ENCODE results near the gene PDRG1. TPM values are rescaled to one million over a fixed set of nuclear protein-coding genes. Genes with fewer than 3 reads are reported as not detected.
"Not testable (repeated sequence)": the region's sequence is repeated elsewhere in the genome, so short reads cannot be mapped to it uniquely, and the experiment has no call there.

Gene PDRG1
- total RNA-seq, 2 donors from 2014 or later: 5.4 to 7.9 TPM

DNA sequence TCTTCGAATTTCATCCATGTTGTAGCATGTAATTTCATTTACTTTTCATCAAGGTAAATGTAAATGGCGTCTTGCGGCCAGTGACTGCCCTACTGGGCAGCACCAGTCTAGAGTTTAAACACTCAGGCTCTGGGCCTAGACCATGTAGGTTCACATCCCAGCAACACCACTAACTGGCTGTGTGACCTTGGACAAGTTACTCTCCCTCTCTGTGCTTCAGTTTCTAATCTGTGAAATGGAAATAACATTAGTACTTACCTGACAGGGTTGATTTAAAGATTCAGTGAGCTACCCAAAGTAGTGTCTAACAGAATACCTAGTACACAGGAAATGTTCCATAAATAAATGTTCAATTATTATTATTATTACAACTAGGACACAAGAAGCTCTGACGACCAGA is 29.3 kb downstream of the PDRG1 start:
- DNase-seq (no peak), ATAC-seq (no peak)
- Histone ChIP-seq H3K4me1 (no peaks in the 10 kb centered on the region), H3K27me3 (no peaks in the 10 kb centered on the region), H3K9me3 (no peaks in the 10 kb centered on the region), H3K27ac (no peak overlapping the region), H3K36me3 (replicated peaks in 1 of 2; ENCODE audit: insufficient read depth in 1 of 2, low read depth in 2 of 2) (no peaks in the 10 kb centered on the region), H3K4me3 (no peak overlapping the region)
- no peak for TF ChIP-seq POLR2A (IDR thresholded peaks at IDR 0.05)
- TF ChIP-seq, protein P1, sequence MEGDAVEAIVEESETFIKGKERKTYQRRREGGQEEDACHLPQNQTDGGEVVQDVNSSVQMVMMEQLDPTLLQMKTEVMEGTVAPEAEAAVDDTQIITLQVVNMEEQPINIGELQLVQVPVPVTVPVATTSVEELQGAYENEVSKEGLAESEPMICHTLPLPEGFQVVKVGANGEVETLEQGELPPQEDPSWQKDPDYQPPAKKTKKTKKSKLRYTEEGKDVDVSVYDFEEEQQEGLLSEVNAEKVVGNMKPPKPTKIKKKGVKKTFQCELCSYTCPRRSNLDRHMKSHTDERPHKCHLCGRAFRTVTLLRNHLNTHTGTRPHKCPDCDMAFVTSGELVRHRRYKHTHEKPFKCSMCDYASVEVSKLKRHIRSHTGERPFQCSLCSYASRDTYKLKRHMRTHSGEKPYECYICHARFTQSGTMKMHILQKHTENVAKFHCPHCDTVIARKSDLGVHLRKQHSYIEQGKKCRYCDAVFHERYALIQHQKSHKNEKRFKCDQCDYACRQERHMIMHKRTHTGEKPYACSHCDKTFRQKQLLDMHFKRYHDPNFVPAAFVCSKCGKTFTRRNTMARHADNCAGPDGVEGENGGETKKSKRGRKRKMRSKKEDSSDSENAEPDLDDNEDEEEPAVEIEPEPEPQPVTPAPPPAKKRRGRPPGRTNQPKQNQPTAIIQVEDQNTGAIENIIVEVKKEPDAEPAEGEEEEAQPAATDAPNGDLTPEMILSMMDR (IDR thresholded peaks at IDR 0.05): no peak
- WGBS, 2 donors: 66 to 74% methylated on average over 4 of the region's 4 CpGs
- intact Hi-C loops (cut with DNase I): no loop called here

DNA sequence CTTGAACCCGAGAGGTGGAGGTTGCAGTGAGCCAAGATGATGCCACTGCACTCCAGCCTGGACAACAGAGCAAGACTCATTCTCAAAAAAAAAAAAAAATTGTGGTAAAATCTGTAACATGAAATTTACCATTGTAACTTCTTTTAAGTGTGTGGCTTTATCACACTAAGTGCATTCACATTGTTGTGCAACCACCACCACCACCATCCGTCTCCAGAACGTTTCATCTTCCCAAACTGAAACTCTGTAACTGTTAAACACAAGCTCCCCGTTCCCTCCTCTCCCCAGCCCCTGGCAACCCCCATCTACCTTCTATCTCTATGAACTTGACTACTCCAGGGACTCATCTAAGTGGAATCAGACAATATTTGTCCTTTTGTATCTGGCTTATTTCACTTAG is 29.7 kb downstream of the PDRG1 start:
- intact Hi-C loops (cut with DNase I): no loop called here
- Histone ChIP-seq H3K27me3 (no peaks in the 10 kb centered on the region), H3K4me1 (no peaks in the 10 kb centered on the region), H3K27ac (no peak overlapping the region), H3K4me3 (no peak overlapping the region), H3K36me3 (replicated peaks in 1 of 2; ENCODE audit: insufficient read depth in 1 of 2, low read depth in 2 of 2) (no peaks in the 10 kb centered on the region), H3K9me3 (no peaks in the 10 kb centered on the region)
- ATAC-seq (no peak), DNase-seq (no peak)
- TF ChIP-seq POLR2A (IDR thresholded peaks at IDR 0.05): no peak
- TF ChIP-seq, protein P1 (IDR thresholded peaks at IDR 0.05): no peak
- WGBS, 2 donors: 51 to 59% methylated on average over 4 of the region's 4 CpGs

DNA sequence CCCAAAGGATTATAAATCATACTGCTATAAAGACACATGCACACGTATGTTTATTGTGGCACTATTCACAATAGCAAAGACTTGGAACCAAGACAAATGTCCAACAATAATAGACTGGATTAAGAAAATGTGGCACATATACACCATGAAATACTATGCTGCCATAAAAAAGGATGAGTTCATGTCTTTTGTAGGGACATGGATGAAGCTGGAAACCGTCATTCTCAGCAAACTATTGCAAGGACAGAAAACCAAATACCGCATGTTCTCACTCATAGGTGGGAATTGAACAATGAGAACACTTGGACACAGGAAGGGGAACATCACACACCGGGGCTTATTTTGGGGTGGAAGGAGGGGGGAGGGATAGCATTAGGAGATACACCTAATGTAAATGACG is 30.4 kb downstream of the PDRG1 start:
- H3K27me3 ChIP-seq; DNase-seq; H3K4me1 ChIP-seq; ATAC-seq; intact Hi-C loops (cut with DNase I); H3K4me3 ChIP-seq; H3K27ac ChIP-seq; H3K36me3 ChIP-seq (replicated peaks in 1 of 2; ENCODE audit: insufficient read depth in 1 of 2, low read depth in 2 of 2); H3K9me3 ChIP-seq: not testable (repeated sequence)
- 84 to 86% methylated on average over 5 of the region's 5 CpGs for WGBS, 2 donors

DNA sequence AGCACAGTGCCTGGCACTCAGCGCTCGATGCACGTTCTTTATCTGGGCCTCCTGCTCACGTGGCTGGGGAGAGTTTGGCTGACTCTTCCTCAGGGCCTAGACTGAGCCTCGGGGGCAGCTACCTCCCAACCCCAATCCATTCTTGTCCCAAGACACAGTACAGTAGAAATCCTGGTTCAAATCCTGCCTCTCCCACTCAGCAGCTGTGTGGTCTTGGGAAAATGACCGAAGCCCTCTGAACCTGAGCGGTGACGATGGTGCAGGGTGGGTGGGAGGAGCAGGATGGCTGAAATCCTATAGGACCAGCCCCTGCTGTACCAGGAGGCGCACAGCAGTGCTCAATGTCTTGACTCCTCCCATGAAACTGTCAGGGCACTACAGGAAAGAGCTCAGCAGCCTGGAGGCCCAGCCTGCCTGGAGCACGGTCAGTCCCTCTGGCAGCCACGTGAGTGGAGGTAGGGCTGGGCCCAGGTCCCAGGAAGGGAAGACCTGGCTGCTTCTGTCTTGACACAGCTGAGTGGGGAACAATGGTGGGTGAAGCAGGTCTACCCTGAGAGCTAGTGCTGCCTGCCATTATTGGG is 31.5 kb downstream of the PDRG1 start:
- H3K9me3 ChIP-seq: no peaks in the 10 kb centered on the region
- no peaks in the 10 kb centered on the region for H3K4me1 ChIP-seq
- H3K27me3 ChIP-seq: no peaks in the 10 kb centered on the region
- WGBS, 2 donors: 55 to 71% methylated on average over 7 to 9 of the region's 11 CpGs
- no peak overlapping the region for H3K27ac ChIP-seq
- no peak for ATAC-seq
- intact Hi-C loops (cut with DNase I): no loop called here
- no peaks in the 10 kb centered on the region for H3K36me3 ChIP-seq (replicated peaks in 1 of 2; ENCODE audit: insufficient read depth in 1 of 2, low read depth in 2 of 2)
- no peak for TF ChIP-seq POLR2A (IDR thresholded peaks at IDR 0.05)
- TF ChIP-seq, protein P1 (IDR thresholded peaks at IDR 0.05): no peak
- H3K4me3 ChIP-seq: no peak overlapping the region
- DNase-seq: no peak

DNA sequence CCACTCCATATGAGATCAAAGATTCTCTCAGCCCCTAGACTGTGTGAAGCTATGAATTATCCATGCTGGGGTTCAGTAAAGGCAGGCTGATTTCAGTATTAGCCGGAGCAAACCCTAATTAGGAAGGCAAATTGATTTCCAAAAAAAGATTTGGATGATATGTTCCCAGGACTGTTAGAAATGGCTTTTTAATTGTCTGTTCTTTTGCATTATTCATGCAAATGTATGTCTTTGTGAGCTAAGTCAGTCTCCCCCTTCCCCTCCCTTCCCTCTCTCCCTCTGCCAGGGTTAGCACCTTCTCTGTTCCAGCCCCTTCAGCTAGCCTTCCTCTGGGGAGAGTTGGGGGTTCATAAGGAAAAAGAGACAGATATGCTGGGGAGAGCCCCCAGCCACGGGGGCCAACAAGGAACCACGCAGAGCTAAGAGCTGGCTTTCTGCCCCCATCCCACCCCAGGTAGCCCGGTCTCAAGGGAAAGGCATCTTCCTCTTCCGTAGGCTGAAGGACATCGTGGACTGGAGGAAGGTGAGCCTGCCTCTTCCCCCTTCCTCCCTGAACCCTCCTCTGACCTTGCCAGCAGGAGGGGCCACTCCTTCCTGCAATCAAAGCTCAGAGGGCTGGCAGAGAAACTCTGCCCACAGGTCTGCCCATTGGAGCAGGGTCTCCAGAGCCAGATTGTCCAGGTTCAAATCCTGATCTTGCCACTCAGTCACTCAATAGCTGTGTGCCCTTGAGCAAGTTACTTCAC is 32.3 kb downstream of the PDRG1 start:
- no peaks in the 10 kb centered on the region for H3K27me3 ChIP-seq
- DNase-seq: no peak
- H3K27ac ChIP-seq: no peak overlapping the region
- no peak for ATAC-seq
- H3K4me1 ChIP-seq: no peaks in the 10 kb centered on the region
- TF ChIP-seq POLR2A (IDR thresholded peaks at IDR 0.05): no peak
- TF ChIP-seq, protein P1 (IDR thresholded peaks at IDR 0.05): no peak
- WGBS, 2 donors: 38 to 40% methylated on average over 6 of the region's 6 CpGs
- H3K4me3 ChIP-seq: no peak overlapping the region
- intact Hi-C loops (cut with DNase I): no loop called here
- no peaks in the 10 kb centered on the region for H3K9me3 ChIP-seq
- H3K36me3 ChIP-seq (replicated peaks in 1 of 2; ENCODE audit: insufficient read depth in 1 of 2, low read depth in 2 of 2): no peaks in the 10 kb centered on the region
